Astrocyte of the cerebellum (primary cell): Measurements from ENCODE around the gene KIFC1.

Source experiments
- DNase-seq: peaks from one replicate; pipeline ENCODE4 v3.0.0-alpha.2; 2011; ENCODE audit warnings: low read depth
- H3K4me3 ChIP-seq: 2 replicates; pipeline ENCODE4 v1.5.1; 2011; ENCODE audit warnings: mild to moderate bottlenecking, low read depth, low read length, moderate library complexity
- in situ Hi-C: cut with HindIII; loops from 2 replicates; pipeline ENCODE4 v1.10.0; 2017; ENCODE audit warnings: low sequenced_read_pairs
- TF ChIP-seq, protein P1 (sequence below): IDR thresholded peaks from 2 replicates; pipeline ENCODE4 v1.5.1; 2012; ENCODE audit warnings: low read length, low read depth, moderate library complexity, mild to moderate bottlenecking; ENCODE audit errors: missing control alignments

Gene KIFC1

GRCh38 chr6:33455051-33455450 is 63.4 kb downstream of the KIFC1 start:
- TF ChIP-seq, protein P1, sequence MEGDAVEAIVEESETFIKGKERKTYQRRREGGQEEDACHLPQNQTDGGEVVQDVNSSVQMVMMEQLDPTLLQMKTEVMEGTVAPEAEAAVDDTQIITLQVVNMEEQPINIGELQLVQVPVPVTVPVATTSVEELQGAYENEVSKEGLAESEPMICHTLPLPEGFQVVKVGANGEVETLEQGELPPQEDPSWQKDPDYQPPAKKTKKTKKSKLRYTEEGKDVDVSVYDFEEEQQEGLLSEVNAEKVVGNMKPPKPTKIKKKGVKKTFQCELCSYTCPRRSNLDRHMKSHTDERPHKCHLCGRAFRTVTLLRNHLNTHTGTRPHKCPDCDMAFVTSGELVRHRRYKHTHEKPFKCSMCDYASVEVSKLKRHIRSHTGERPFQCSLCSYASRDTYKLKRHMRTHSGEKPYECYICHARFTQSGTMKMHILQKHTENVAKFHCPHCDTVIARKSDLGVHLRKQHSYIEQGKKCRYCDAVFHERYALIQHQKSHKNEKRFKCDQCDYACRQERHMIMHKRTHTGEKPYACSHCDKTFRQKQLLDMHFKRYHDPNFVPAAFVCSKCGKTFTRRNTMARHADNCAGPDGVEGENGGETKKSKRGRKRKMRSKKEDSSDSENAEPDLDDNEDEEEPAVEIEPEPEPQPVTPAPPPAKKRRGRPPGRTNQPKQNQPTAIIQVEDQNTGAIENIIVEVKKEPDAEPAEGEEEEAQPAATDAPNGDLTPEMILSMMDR, result no peak
- peak overlapping the region; percentile 96 for H3K4me3 ChIP-seq
- in situ Hi-C loops, result no loop called here
- DNase-seq, result no peak

GRCh38 chr6:33456156-33456555 is 64.5 kb downstream of the KIFC1 start:
- in situ Hi-C loops, result no loop called here
- DNase-seq, result no peak
- TF ChIP-seq, protein P1, result no peak
- no peak overlapping the region for H3K4me3 ChIP-seq

- in situ Hi-C loops, result no loop called here
- no peak overlapping the region for H3K4me3 ChIP-seq
- no peak for DNase-seq
- TF ChIP-seq, protein P1, result no peak
Observed at GRCh38 chr6:33458676-33459075, 67.1 kb downstream of the KIFC1 start.

- in situ Hi-C loops, result no loop called here
- TF ChIP-seq, protein P1, result no peak
- no peak overlapping the region for H3K4me3 ChIP-seq
- DNase-seq, result no peak
Observed at GRCh38 chr6:33459226-33459625, 67.6 kb downstream of the KIFC1 start.
